PC-3 (cell line): ENCODE data around the gene ACOXL.

Experiments
- CTCF ChIP-seq: fragments of 300-600 bp; sonication (generic); conservative IDR thresholded peaks from 2 replicates; pipeline ENCODE4 v1.5.1; 2017; ENCODE audit warnings: antibody characterized with exemption, low read depth, mild to moderate bottlenecking, low read length
- EZH2 ChIP-seq: fragments of 300-600 bp; sonication (generic); IDR thresholded peaks from one replicate; pipeline ENCODE4 v1.6.1; 2017; ENCODE audit warnings: antibody characterized with exemption, mild to moderate bottlenecking, low read length; ENCODE audit not compliant: unreplicated experiment
- EZH2phosphoT487 ChIP-seq: fragments of 300-600 bp; sonication (generic); IDR thresholded peaks from 2 replicates; pipeline ENCODE4 v1.6.1; 2018; ENCODE audit warnings: mild to moderate bottlenecking, antibody characterized with exemption, low read length, borderline replicate concordance

- TF ChIP-seq CTCF (no peak), EZH2 (no peak), EZH2phosphoT487 (no peak)
These were observed 430.5 kb downstream of the ACOXL start for GRCh38 chr2:111162718-111163331.
